Muscle layer of colon (tissue), 2 donors: ENCODE measurements around the gene SDC1.
"Not testable (repeated sequence)": the region's sequence is repeated elsewhere in the genome, so short reads cannot be mapped to it uniquely, and the experiment has no call there.

Experiments used
- H3K27ac ChIP-seq: one replicate; pipeline ENCODE4 v1.7.0; 2013; ENCODE audit warnings: low read depth, mild to moderate bottlenecking, low read length, moderate library complexity
- H3K27me3 ChIP-seq, 2 donors: one replicate each; pipeline ENCODE4 v1.7.0; 2013; ENCODE audit warnings: low read length in 2 of 2, mild to moderate bottlenecking in 2 of 2; ENCODE audit not compliant: insufficient read depth in 2 of 2, control insufficient read depth in 1 of 2
- H3K36me3 ChIP-seq: one replicate; pipeline ENCODE4 v1.7.0; 2013; ENCODE audit warnings: mild to moderate bottlenecking, low read length; ENCODE audit not compliant: insufficient read depth
- H3K4me1 ChIP-seq: one replicate; pipeline ENCODE4 v1.7.0; 2013; ENCODE audit warnings: mild to moderate bottlenecking, low read length; ENCODE audit not compliant: insufficient read depth
- H3K4me3 ChIP-seq, 2 donors: one replicate each; pipeline ENCODE4 v1.7.0; 2013; ENCODE audit warnings: low read length in 2 of 2, low read depth in 1 of 2, mild to moderate bottlenecking in 1 of 2, moderate library complexity in 1 of 2
- H3K9ac ChIP-seq: one replicate; pipeline ENCODE4 v1.7.0; 2013; ENCODE audit warnings: low read length
- H3K9me3 ChIP-seq: one replicate; pipeline ENCODE4 v1.7.0; 2013; ENCODE audit warnings: mild to moderate bottlenecking, low read length
- donor health status: abdominal sarcoma.
- donor health status: Adenocarcinoma of cecum.

The SDC1 gene

GRCh38 chr2:20241973-20242726, 17.2 kb upstream of the SDC1 start:
- Histone ChIP-seq H3K4me3 (no peak overlapping the region), H3K36me3 (peaks cover 9% of the 10 kb centered on the region), H3K4me1 (no peaks in the 10 kb centered on the region), H3K9ac (no peak overlapping the region), H3K27me3 (no peaks in the 10 kb centered on the region), H3K9me3 (no peaks in the 10 kb centered on the region), H3K27ac (no peak overlapping the region)

- not testable (repeated sequence) for H3K9me3 ChIP-seq, H3K4me1 ChIP-seq, H3K27me3 ChIP-seq, H3K27ac ChIP-seq, H3K36me3 ChIP-seq, H3K9ac ChIP-seq, H3K4me3 ChIP-seq
Observed at GRCh38 chr2:20240291-20240690, 15.4 kb upstream of the SDC1 start.

GRCh38 chr2:20236496-20236895, 11.6 kb upstream of the SDC1 start:
- Histone ChIP-seq H3K4me3 (no peak overlapping the region), H3K36me3 (no peaks in the 10 kb centered on the region), H3K27me3 (no peaks in the 10 kb centered on the region), H3K9me3 (no peaks in the 10 kb centered on the region), H3K4me1 (no peaks in the 10 kb centered on the region), H3K27ac (no peak overlapping the region), H3K9ac (no peak overlapping the region)

GRCh38 chr2:20235655-20236305, 10.8 kb upstream of the SDC1 start:
- H3K27ac ChIP-seq: no peak overlapping the region
- no peaks in the 10 kb centered on the region for H3K36me3 ChIP-seq
- H3K9me3 ChIP-seq: no peaks in the 10 kb centered on the region
- no peak overlapping the region for H3K4me3 ChIP-seq
- H3K9ac ChIP-seq: no peak overlapping the region
- no peaks in the 10 kb centered on the region for H3K4me1 ChIP-seq
- no peaks in the 10 kb centered on the region for H3K27me3 ChIP-seq

- H3K36me3 ChIP-seq, H3K9me3 ChIP-seq, H3K4me1 ChIP-seq, H3K9ac ChIP-seq, H3K27ac ChIP-seq, H3K4me3 ChIP-seq, H3K27me3 ChIP-seq: not testable (repeated sequence)
Observed at GRCh38 chr2:20234597-20234996, 9.7 kb upstream of the SDC1 start.

- Histone ChIP-seq H3K36me3 (no peaks in the 10 kb centered on the region), H3K9ac (no peak overlapping the region), H3K4me1 (no peaks in the 10 kb centered on the region), H3K27me3 (no peaks in the 10 kb centered on the region), H3K4me3 (no peak overlapping the region), H3K27ac (no peak overlapping the region), H3K9me3 (no peaks in the 10 kb centered on the region)
Observed at GRCh38 chr2:20232837-20233207, 7.9 kb upstream of the SDC1 start.

- Histone ChIP-seq H3K27ac (no peak overlapping the region), H3K4me3 (no peak overlapping the region), H3K36me3 (no peaks in the 10 kb centered on the region), H3K9me3 (no peaks in the 10 kb centered on the region), H3K4me1 (no peaks in the 10 kb centered on the region), H3K9ac (no peak overlapping the region), H3K27me3 (no peaks in the 10 kb centered on the region)
Observed at GRCh38 chr2:20231598-20232026, 6.7 kb upstream of the SDC1 start.

GRCh38 chr2:20231159-20231558, 6.2 kb upstream of the SDC1 start:
- peaks cover 0 to 3% of the 10 kb centered on the region in 2 donors for H3K27me3 ChIP-seq
- H3K4me3 ChIP-seq: no peak overlapping the region
- no peak overlapping the region for H3K9ac ChIP-seq
- H3K4me1 ChIP-seq: no peaks in the 10 kb centered on the region
- H3K9me3 ChIP-seq: no peaks in the 10 kb centered on the region
- H3K36me3 ChIP-seq: no peaks in the 10 kb centered on the region
- H3K27ac ChIP-seq: no peak overlapping the region

GRCh38 chr2:20230114-20230425, 5.1 kb upstream of the SDC1 start:
- Histone ChIP-seq H3K27me3 (peaks cover 0 to 7% of the 10 kb centered on the region in 2 donors), H3K4me3 (no peak overlapping the region), H3K4me1 (no peaks in the 10 kb centered on the region), H3K9ac (no peak overlapping the region), H3K9me3 (no peaks in the 10 kb centered on the region), H3K27ac (no peak overlapping the region), H3K36me3 (no peaks in the 10 kb centered on the region)

GRCh38 chr2:20229322-20230113, 4.6 kb upstream of the SDC1 start:
- Histone ChIP-seq H3K4me3 (no peak overlapping the region), H3K4me1 (no peaks in the 10 kb centered on the region), H3K27ac (no peak overlapping the region), H3K36me3 (no peaks in the 10 kb centered on the region), H3K27me3 (peaks cover 0 to 7% of the 10 kb centered on the region in 2 donors), H3K9ac (no peak overlapping the region), H3K9me3 (no peaks in the 10 kb centered on the region)

- Histone ChIP-seq H3K9me3 (no peaks in the 10 kb centered on the region), H3K27me3 (peaks cover 0 to 7% of the 10 kb centered on the region in 2 donors), H3K4me1 (no peaks in the 10 kb centered on the region), H3K4me3 (no peak overlapping the region), H3K27ac (no peak overlapping the region), H3K9ac (no peak overlapping the region), H3K36me3 (no peaks in the 10 kb centered on the region)
Observed at GRCh38 chr2:20227894-20228505, 3.1 kb upstream of the SDC1 start.
